ENCODE measurements around the gene PSMC3. TPM values are rescaled to one million over a fixed set of nuclear protein-coding genes. Genes with fewer than 3 reads are reported as not detected.

PSMC3 gene
- total and polyA plus RNA-seq, 4 donors, result 84.2 to 204 (median 149) TPM

DNA sequence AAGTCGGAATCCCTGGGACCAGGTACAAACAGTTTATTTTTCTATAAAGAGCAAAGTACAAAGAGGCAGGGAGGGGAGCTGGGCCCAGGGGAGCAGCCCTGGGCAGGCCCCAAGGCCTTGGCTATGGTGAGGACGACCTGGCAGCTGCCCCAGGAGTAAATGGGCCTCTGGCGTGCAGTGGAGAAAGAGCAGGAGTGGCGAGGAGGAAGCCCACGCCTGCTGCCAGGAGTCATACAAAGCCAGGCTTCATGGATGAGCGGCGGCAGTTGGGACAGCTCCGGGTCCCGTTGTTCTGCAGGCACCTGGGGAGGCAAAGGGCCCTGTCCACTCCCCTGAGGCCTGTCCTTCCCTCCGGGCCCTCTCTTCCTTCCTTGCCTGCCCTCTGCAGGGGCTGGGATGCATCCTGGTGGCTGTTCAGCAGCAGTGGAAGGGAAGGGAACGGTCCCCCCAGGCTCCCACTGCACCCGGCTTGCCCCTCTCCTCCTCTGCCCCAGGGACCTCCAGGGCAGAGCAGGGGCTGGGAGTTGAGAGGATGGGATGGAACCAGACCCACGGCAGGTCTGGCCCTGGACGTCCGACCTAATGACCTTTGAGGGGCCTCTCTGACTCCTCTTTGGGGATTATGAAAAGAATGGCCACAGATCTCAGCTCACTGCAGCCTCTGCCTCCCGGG lies 11.6 kb upstream of the PSMC3 start:
- no peaks in the 10 kb centered on the region for H3K9me3 ChIP-seq (ENCODE audit: control insufficient read depth, low read length)
- no peak overlapping the region for H3K27ac ChIP-seq (ENCODE audit: low read depth in 1 of 2, low read length in 2 of 2)
- H3K36me3 ChIP-seq (ENCODE audit: control insufficient read depth in 1 of 2, insufficient read depth in 2 of 2, low read length in 1 of 2), result no peaks in the 10 kb centered on the region
- ATAC-seq (ENCODE audit: low FRiP score) (no peak), DNase-seq (no peak)
- 33 to 37% methylated on average over 14 to 16 of the region's 16 CpGs for WGBS, 2 donors
- intact Hi-C loops (cut with DNase I), result no loop called here
- no peak overlapping the region for H3K4me3 ChIP-seq (ENCODE audit: low read length in 2 of 2)
- H3K4me1 ChIP-seq (ENCODE audit: control insufficient read depth in 1 of 2, insufficient read depth in 2 of 2, low read length in 2 of 2), result no peaks in the 10 kb centered on the region
- no peaks in the 10 kb centered on the region for H3K27me3 ChIP-seq (ENCODE audit: control insufficient read depth in 1 of 2, insufficient read depth in 2 of 2, low read length in 1 of 2)

DNA sequence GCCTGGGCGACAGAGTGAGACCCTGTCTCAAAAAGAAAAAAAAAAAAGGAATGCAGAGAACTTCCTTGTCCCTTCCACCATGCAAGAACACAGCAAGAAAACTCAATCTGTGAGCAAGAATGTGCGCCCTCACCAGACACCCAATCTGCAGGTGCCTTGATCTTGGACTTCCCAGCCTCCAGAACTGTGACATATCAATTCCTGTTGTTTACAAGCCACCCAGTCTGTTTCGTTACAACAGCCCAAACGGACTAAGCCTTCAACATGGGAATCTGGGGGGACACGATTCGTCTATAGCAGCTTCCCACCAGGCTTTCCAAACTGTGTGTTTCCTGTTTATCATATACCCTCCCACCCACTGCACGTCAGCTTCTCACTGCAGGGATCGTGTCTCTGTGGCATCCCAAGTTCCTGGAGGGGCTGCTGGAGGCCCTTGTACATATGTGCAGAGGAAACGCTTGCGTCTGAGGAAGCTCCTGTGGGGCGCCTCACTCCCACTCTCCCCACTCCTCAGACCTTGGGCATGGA lies 11.0 kb upstream of the PSMC3 start:
- no peaks in the 10 kb centered on the region for H3K27me3 ChIP-seq (ENCODE audit: control insufficient read depth in 1 of 2, insufficient read depth in 2 of 2, low read length in 1 of 2)
- H3K27ac ChIP-seq (ENCODE audit: low read depth in 1 of 2, low read length in 2 of 2), result no peak overlapping the region
- intact Hi-C loops (cut with DNase I), result no loop called here
- no peaks in the 10 kb centered on the region for H3K4me1 ChIP-seq (ENCODE audit: control insufficient read depth in 1 of 2, insufficient read depth in 2 of 2, low read length in 2 of 2)
- ATAC-seq (ENCODE audit: low FRiP score), result no peak
- WGBS, 2 donors, result 65 to 76% methylated on average over 11 of the region's 11 CpGs
- no peaks in the 10 kb centered on the region for H3K36me3 ChIP-seq (ENCODE audit: control insufficient read depth in 1 of 2, insufficient read depth in 2 of 2, low read length in 1 of 2)
- no peaks in the 10 kb centered on the region for H3K9me3 ChIP-seq (ENCODE audit: control insufficient read depth, low read length)
- DNase-seq, result no peak
- H3K4me3 ChIP-seq (ENCODE audit: low read length in 2 of 2), result no peak overlapping the region

DNA sequence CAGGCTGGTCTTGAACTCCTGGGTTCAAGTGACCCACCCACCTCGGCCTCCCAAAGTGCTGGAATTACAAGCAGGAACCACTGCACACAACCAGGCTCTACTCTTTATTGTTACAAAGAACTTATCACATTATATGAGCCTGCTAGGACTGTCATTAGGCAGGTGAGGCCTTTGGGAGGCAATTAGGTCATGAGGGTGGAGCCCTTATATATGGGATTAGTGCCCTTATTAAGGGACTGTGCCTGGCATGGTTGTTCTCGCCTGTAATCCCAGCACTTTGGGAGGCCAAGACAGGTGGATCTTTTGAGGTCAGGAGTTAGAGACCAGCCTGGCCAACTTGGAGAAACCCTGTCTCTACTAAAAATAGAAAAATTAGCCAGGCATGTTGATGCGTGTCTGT lies 10.5 kb upstream of the PSMC3 start:
- Histone ChIP-seq H3K27me3 (ENCODE audit: control insufficient read depth in 1 of 2, insufficient read depth in 2 of 2, low read length in 1 of 2) (no peaks in the 10 kb centered on the region), H3K4me1 (ENCODE audit: control insufficient read depth in 1 of 2, insufficient read depth in 2 of 2, low read length in 2 of 2) (no peaks in the 10 kb centered on the region), H3K27ac (ENCODE audit: low read depth in 1 of 2, low read length in 2 of 2) (no peak overlapping the region), H3K9me3 (ENCODE audit: control insufficient read depth, low read length) (no peaks in the 10 kb centered on the region), H3K36me3 (ENCODE audit: control insufficient read depth in 1 of 2, insufficient read depth in 2 of 2, low read length in 1 of 2) (no peaks in the 10 kb centered on the region), H3K4me3 (ENCODE audit: low read length in 2 of 2) (no peak overlapping the region)
- no peak for ATAC-seq (ENCODE audit: low FRiP score)
- intact Hi-C loops (cut with DNase I), result no loop called here
- DNase-seq, result no peak
- WGBS, 2 donors, result 97% methylated on average over 3 of the region's 3 CpGs

DNA sequence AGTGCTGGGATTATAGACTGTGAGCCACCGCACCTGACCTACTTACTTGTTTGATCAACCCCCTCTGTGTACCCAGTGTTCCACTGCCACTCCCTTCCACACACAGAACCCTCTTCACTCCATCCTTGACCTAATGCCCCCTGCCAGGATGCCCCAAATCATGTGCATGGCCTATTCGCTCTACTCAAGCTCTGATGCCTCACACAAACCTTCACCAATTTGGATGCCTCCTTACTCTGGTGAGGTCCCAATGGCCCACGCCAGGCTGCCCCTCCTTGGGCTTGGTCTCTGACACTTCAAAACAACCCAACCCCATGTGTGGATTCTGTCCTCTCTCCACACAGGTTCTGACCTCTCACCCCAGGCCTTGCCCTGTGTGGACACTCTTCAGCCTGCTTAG lies 9.4 kb upstream of the PSMC3 start:
- Histone ChIP-seq H3K27me3 (ENCODE audit: control insufficient read depth in 1 of 2, insufficient read depth in 2 of 2, low read length in 1 of 2) (no peaks in the 10 kb centered on the region), H3K4me1 (ENCODE audit: control insufficient read depth in 1 of 2, insufficient read depth in 2 of 2, low read length in 2 of 2) (no peaks in the 10 kb centered on the region), H3K36me3 (ENCODE audit: control insufficient read depth in 1 of 2, insufficient read depth in 2 of 2, low read length in 1 of 2) (no peaks in the 10 kb centered on the region), H3K27ac (ENCODE audit: low read depth in 1 of 2, low read length in 2 of 2) (no peak overlapping the region), H3K4me3 (ENCODE audit: low read length in 2 of 2) (no peak overlapping the region), H3K9me3 (ENCODE audit: control insufficient read depth, low read length) (no peaks in the 10 kb centered on the region)
- ATAC-seq (ENCODE audit: low FRiP score), result no peak
- intact Hi-C loops (cut with DNase I), result no loop called here
- WGBS, 2 donors, result 92 to 96% methylated on average over 3 of the region's 3 CpGs
- no peak for DNase-seq

DNA sequence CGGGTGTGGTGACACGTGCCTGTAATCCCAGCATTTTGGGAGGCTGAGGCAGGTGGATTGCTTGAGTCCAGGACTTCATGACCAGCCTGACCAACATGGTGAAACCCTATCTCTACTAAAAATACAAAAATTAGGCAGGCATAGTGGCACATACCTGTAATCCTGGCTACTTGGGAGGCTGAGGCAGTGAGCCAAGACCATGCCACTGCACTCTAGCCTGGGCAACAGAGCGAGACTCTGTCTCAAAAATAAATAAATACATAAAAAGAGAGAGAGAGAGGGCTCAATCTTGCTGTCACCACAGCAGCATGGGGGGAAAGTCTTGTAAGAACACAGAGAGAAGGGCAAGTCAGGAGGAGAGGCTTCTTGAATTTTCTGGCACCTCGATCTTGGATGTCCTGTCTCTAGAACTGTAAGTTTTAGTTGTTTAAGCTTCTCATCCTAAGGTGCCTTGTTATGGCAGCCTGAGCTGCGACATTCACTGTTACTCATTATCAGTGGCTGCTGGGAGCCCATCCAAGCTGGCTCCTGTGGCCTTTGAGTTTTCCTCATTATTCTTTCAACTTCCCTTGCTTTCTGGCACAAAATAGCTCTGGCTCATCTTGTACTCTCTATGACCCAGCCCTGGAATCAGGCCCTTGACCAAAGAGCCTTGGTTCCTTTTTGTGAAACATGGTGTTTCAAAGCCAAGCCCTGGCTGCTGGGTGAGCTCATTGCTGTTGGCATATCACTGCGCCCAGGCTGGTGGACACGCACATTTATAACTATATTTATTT lies 8.0 kb upstream of the PSMC3 start:
- no peak for DNase-seq
- Histone ChIP-seq H3K27ac (ENCODE audit: low read depth in 1 of 2, low read length in 2 of 2) (no peak overlapping the region), H3K9me3 (ENCODE audit: control insufficient read depth, low read length) (no peaks in the 10 kb centered on the region), H3K36me3 (ENCODE audit: control insufficient read depth in 1 of 2, insufficient read depth in 2 of 2, low read length in 1 of 2) (no peaks in the 10 kb centered on the region), H3K4me3 (ENCODE audit: low read length in 2 of 2) (no peak overlapping the region), H3K27me3 (ENCODE audit: control insufficient read depth in 1 of 2, insufficient read depth in 2 of 2, low read length in 1 of 2) (no peaks in the 10 kb centered on the region), H3K4me1 (ENCODE audit: control insufficient read depth in 1 of 2, insufficient read depth in 2 of 2, low read length in 2 of 2) (no peaks in the 10 kb centered on the region)
- ATAC-seq (ENCODE audit: low FRiP score), result peak; percentile 43
- intact Hi-C loops (cut with DNase I), result no loop called here
- 51 to 56% methylated on average over 7 of the region's 7 CpGs for WGBS, 2 donors

DNA sequence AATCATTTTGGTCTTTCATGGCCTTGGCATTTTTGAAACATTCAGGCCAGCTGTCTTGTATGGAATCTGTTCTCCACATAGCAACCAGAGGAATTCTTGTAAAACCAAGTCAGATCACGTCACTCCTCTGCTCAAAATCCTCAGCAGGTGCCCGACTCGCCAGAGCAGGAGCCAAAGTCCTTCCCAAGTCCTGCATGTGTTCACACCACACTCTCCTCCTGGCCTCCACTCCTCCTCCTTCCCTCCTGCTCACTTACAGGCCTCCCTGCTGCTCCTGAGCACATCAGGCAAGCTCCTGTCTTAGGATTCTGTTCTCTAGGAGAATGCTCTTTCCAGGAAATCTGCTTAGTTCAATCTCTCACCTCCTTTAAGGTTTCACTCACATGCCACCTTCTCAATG lies 6.9 kb upstream of the PSMC3 start:
- no peaks in the 10 kb centered on the region for H3K36me3 ChIP-seq (ENCODE audit: control insufficient read depth in 1 of 2, insufficient read depth in 2 of 2, low read length in 1 of 2)
- H3K9me3 ChIP-seq (ENCODE audit: control insufficient read depth, low read length), result no peaks in the 10 kb centered on the region
- H3K27ac ChIP-seq (ENCODE audit: low read depth in 1 of 2, low read length in 2 of 2), result no peak overlapping the region
- H3K27me3 ChIP-seq (ENCODE audit: control insufficient read depth in 1 of 2, insufficient read depth in 2 of 2, low read length in 1 of 2), result no peaks in the 10 kb centered on the region
- no peak overlapping the region for H3K4me3 ChIP-seq (ENCODE audit: low read length in 2 of 2)
- no peak for DNase-seq
- intact Hi-C loops (cut with DNase I), result no loop called here
- no peak for ATAC-seq (ENCODE audit: low FRiP score)
- H3K4me1 ChIP-seq (ENCODE audit: control insufficient read depth in 1 of 2, insufficient read depth in 2 of 2, low read length in 2 of 2), result no peaks in the 10 kb centered on the region
- WGBS, 2 donors, result 78 to 82% methylated on average over 3 of the region's 3 CpGs

DNA sequence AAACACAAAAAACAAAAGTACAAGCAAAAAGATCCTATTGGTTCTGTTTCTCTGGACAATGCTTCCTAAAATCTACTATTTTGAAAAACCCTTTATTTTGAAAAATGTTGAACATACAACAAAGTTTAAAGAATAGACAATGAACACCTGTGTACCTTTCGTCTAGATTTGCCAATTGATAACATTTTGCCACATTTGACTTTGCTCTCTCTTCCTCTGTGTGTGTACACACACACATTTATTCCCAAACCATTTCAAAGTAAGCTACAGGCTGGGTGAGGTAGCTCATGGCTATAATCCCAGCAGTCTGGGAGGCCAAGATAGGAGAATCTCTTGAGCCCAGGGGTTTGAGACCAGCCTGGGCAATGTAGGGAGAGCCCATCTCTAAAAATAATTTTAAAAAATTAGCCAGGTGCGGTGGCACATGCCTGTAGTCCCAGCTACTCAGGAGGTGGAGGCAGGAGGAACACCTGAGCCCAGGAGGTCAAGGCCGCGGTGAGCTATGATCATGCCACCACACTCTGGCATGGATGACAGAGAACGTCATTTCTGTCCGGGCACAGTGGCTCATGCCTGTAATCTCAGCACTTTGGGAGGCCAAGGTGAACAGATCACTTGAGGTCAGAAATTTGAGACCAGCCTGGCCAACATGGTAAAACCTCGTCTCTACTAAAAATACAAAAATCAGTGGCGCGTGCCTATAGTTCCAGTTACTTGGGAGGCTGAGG lies 5.3 kb upstream of the PSMC3 start:
- H3K27ac ChIP-seq (ENCODE audit: low read depth in 1 of 2, low read length in 2 of 2), result no peak overlapping the region
- intact Hi-C loops (cut with DNase I), result no loop called here
- H3K9me3 ChIP-seq (ENCODE audit: control insufficient read depth, low read length), result no peaks in the 10 kb centered on the region
- no peak for DNase-seq
- no peaks in the 10 kb centered on the region for H3K4me1 ChIP-seq (ENCODE audit: control insufficient read depth in 1 of 2, insufficient read depth in 2 of 2, low read length in 2 of 2)
- H3K4me3 ChIP-seq (ENCODE audit: low read length in 2 of 2), result no peak overlapping the region
- no peaks in the 10 kb centered on the region for H3K36me3 ChIP-seq (ENCODE audit: control insufficient read depth in 1 of 2, insufficient read depth in 2 of 2, low read length in 1 of 2)
- ATAC-seq (ENCODE audit: low FRiP score), result no peak
- 90 to 92% methylated on average over 9 of the region's 9 CpGs for WGBS, 2 donors
- no peaks in the 10 kb centered on the region for H3K27me3 ChIP-seq (ENCODE audit: control insufficient read depth in 1 of 2, insufficient read depth in 2 of 2, low read length in 1 of 2)

DNA sequence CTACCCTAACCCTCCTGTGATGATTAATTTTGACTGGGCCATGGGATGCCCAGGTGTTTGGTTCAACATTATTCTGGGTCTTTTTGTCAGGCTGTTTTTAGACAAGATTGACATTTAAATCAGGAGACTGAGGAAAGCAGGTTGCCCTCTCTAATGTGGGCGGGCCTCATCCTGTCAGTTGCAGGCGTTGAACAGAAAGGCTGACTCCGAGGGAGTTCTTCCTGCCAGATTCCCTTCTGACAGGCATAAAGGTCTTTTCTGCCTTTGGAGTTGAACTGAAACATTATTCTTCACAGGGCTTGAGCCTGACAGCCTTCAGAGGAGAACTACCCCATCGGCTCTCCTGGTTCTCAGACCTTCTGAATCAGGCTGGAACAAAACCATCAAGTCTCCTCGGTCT lies 4.3 kb upstream of the PSMC3 start:
- H3K9me3 ChIP-seq (ENCODE audit: control insufficient read depth, low read length), result no peaks in the 10 kb centered on the region
- 64 to 73% methylated on average over 5 of the region's 5 CpGs for WGBS, 2 donors
- no peak for ATAC-seq (ENCODE audit: low FRiP score)

More for the DNA sequence above, 4.3 kb upstream of the PSMC3 start:
- H3K27ac ChIP-seq (ENCODE audit: low read depth in 1 of 2, low read length in 2 of 2), result no peak overlapping the region
- no peaks in the 10 kb centered on the region for H3K36me3 ChIP-seq (ENCODE audit: control insufficient read depth in 1 of 2, insufficient read depth in 2 of 2, low read length in 1 of 2)
- no peak for DNase-seq
- intact Hi-C loops (cut with DNase I), result no loop called here
- no peaks in the 10 kb centered on the region for H3K27me3 ChIP-seq (ENCODE audit: control insufficient read depth in 1 of 2, insufficient read depth in 2 of 2, low read length in 1 of 2)
- H3K4me1 ChIP-seq (ENCODE audit: control insufficient read depth in 1 of 2, insufficient read depth in 2 of 2, low read length in 2 of 2), result no peaks in the 10 kb centered on the region
- H3K4me3 ChIP-seq (ENCODE audit: low read length in 2 of 2), result no peak overlapping the region
